Activated naive CD4-positive, alpha-beta T cell treated with anti-CD3 and anti-CD28 coated beads for 36 hours (primary cell): Measurements from ENCODE around the gene MAT2A. TPM values are rescaled to one million over a fixed set of nuclear protein-coding genes. Genes with fewer than 3 reads are reported as not detected.
A peak's percentile ranks its signal among the peaks of the same experiment; 100 is the strongest.
"Not testable (repeated sequence)": the region's sequence is repeated elsewhere in the genome, so short reads cannot be mapped to it uniquely, and the experiment has no call there.

Source experiments
- CTCF ChIA-PET: fragments of 350-600 bp; sonication (Branson Sonifier 250); formaldehyde crosslinking; loops from one replicate; lab custom pipeline; 2021; ENCODE audit warnings: antibody characterized with exemption; lab: Charles Lee
- DNase-seq: peaks from one replicate; pipeline ENCODE4 v3.0.0-alpha.2; 2020
- H3K27ac Mint-ChIP-seq: one replicate; pipeline ENCODE4 v1.8.0; 2021; ENCODE audit warnings: mild to moderate bottlenecking, mixed read lengths
- H3K27me3 Mint-ChIP-seq: one replicate; pipeline ENCODE4 v1.8.0; 2021; ENCODE audit warnings: low read depth, mixed read lengths
- H3K36me3 Mint-ChIP-seq: one replicate; pipeline ENCODE4 v1.8.0; 2021; ENCODE audit warnings: low read depth, mixed read lengths
- H3K4me1 Mint-ChIP-seq: one replicate; pipeline ENCODE4 v1.8.0; 2021; ENCODE audit warnings: low read depth, mixed read lengths
- H3K4me3 Mint-ChIP-seq: one replicate; pipeline ENCODE4 v1.8.0; 2021; ENCODE audit warnings: mild to moderate bottlenecking, moderate library complexity, mixed read lengths
- H3K9me3 Mint-ChIP-seq: one replicate; pipeline ENCODE4 v1.8.0; 2021; ENCODE audit warnings: mixed read lengths
- intact Hi-C: fragments of 100-400 bp; cut with micrococcal nuclease; formaldehyde crosslinking; loops from one replicate; pipeline ENCODE4 v1.15.1; 2023
- total RNA-seq, 2 experiments: library from RNA; stranded (reverse); gene quantifications; one replicate each; pipeline ENCODE4 v1.2.3, GENCODE V29; 2021

MAT2A gene
- total RNA-seq, 2 experiments from 2014 or later, result 221 to 228 TPM

- peaks cover 7% of the 10 kb centered on the region for H3K36me3 Mint-ChIP-seq
- no peaks in the 10 kb centered on the region for H3K27me3 Mint-ChIP-seq
- H3K9me3 Mint-ChIP-seq, result no peaks in the 10 kb centered on the region
- CTCF ChIA-PET, result interaction anchor here (1.3 to 1.4 kb wide), 2 partner anchors 17 to 34 kb away, joined by 3 to 4 read pairs; partner anchors contain the start of gene TMEM150A
- DNase-seq, result no peak
- intact Hi-C loops, result loop anchor here (1.0 to 2.0 kb wide), 4 partner anchors 8 to 47 kb away; partner anchors contain the start of genes C2orf68, MAT2A, TMEM150A and VAMP8
- H3K4me1 Mint-ChIP-seq, result peaks cover 37% of the 10 kb centered on the region
- peak overlapping the region; percentile 79 for H3K4me3 Mint-ChIP-seq
- peak overlapping the region; percentile 83 for H3K27ac Mint-ChIP-seq
Measured at GRCh38 chr2:85585781-85586105, 46.8 kb downstream of the MAT2A start.

- intact Hi-C loops, result no loop called here
- Mint-ChIP-seq H3K36me3 (peaks cover 2% of the 10 kb centered on the region), H3K27me3 (no peaks in the 10 kb centered on the region), H3K27ac (no peak overlapping the region), H3K4me3 (no peak overlapping the region), H3K9me3 (no peaks in the 10 kb centered on the region), H3K4me1 (peaks cover 27% of the 10 kb centered on the region)
- CTCF ChIA-PET, result interaction anchor here (0.6 to 1.2 kb wide), 2 partner anchors 12 to 639 kb away, joined by 3 to 4 read pairs; no protein-coding TSS in a partner anchor
- no peak for DNase-seq
Measured at GRCh38 chr2:85588236-85588635, 49.3 kb downstream of the MAT2A start.

GRCh38 chr2:85588645-85589044 is 49.7 kb downstream of the MAT2A start:
- Mint-ChIP-seq H3K27ac (no peak overlapping the region), H3K4me3 (no peak overlapping the region), H3K9me3 (no peaks in the 10 kb centered on the region), H3K4me1 (peaks cover 23% of the 10 kb centered on the region), H3K27me3 (no peaks in the 10 kb centered on the region), H3K36me3 (peaks cover under 1% of the 10 kb centered on the region)
- intact Hi-C loops, result no loop called here
- no peak for DNase-seq
- CTCF ChIA-PET, result interaction anchor here (0.6 kb wide), 1 partner anchor 639 kb away, joined by 3 read pairs; no protein-coding TSS in a partner anchor

- intact Hi-C loops, result no loop called here
- no peak overlapping the region for H3K27ac Mint-ChIP-seq
Measured at GRCh38 chr2:85589181-85589580, 50.2 kb downstream of the MAT2A start.

GRCh38 chr2:85589982-85590791 is 51.2 kb downstream of the MAT2A start:
- H3K27me3 Mint-ChIP-seq, result no peaks in the 10 kb centered on the region
- peaks cover 28% of the 10 kb centered on the region for H3K4me1 Mint-ChIP-seq
- CTCF ChIA-PET, result no interaction called here
- no peak overlapping the region for H3K4me3 Mint-ChIP-seq
- no peaks in the 10 kb centered on the region for H3K36me3 Mint-ChIP-seq
- intact Hi-C loops, result no loop called here
- no peaks in the 10 kb centered on the region for H3K9me3 Mint-ChIP-seq
- no peak overlapping the region for H3K27ac Mint-ChIP-seq
- no peak for DNase-seq

More at GRCh38 chr2:85589181-85589580, 50.2 kb downstream of the MAT2A start:
- Mint-ChIP-seq H3K4me3 (no peak overlapping the region), H3K27me3 (no peaks in the 10 kb centered on the region), H3K36me3 (no peaks in the 10 kb centered on the region), H3K9me3 (no peaks in the 10 kb centered on the region), H3K4me1 (peaks cover 23% of the 10 kb centered on the region)
- CTCF ChIA-PET, result interaction anchor here (0.6 kb wide), 1 partner anchor 640 kb away, joined by 3 read pairs; no protein-coding TSS in a partner anchor
- DNase-seq, result no peak

- Mint-ChIP-seq H3K9me3 (no peaks in the 10 kb centered on the region), H3K27me3 (no peaks in the 10 kb centered on the region), H3K36me3 (peaks cover 3% of the 10 kb centered on the region), H3K4me3 (no peak overlapping the region), H3K27ac (no peak overlapping the region), H3K4me1 (peaks cover 25% of the 10 kb centered on the region)
- CTCF ChIA-PET, result no interaction called here
- no peak for DNase-seq
- intact Hi-C loops, result no loop called here
Measured at GRCh38 chr2:85590950-85591349, 52.0 kb downstream of the MAT2A start.

GRCh38 chr2:85591563-85591962 is 52.6 kb downstream of the MAT2A start:
- H3K27me3 Mint-ChIP-seq, result no peaks in the 10 kb centered on the region

GRCh38 chr2:85592299-85592698 is 53.3 kb downstream of the MAT2A start:
- peaks cover 32% of the 10 kb centered on the region for H3K4me1 Mint-ChIP-seq

More at GRCh38 chr2:85591563-85591962, 52.6 kb downstream of the MAT2A start:
- Mint-ChIP-seq H3K4me1 (peaks cover 28% of the 10 kb centered on the region), H3K27ac (no peak overlapping the region), H3K36me3 (peaks cover 3% of the 10 kb centered on the region), H3K4me3 (no peak overlapping the region), H3K9me3 (no peaks in the 10 kb centered on the region)
- no peak for DNase-seq
- CTCF ChIA-PET, result no interaction called here
- intact Hi-C loops, result no loop called here

GRCh38 chr2:85593023-85593422 is 54.1 kb downstream of the MAT2A start:
- H3K36me3 Mint-ChIP-seq, result peaks cover 3% of the 10 kb centered on the region
- H3K27ac Mint-ChIP-seq, result peak overlapping the region; percentile 12
- H3K27me3 Mint-ChIP-seq, result no peaks in the 10 kb centered on the region
- H3K9me3 Mint-ChIP-seq, result no peaks in the 10 kb centered on the region
- peaks cover 31% of the 10 kb centered on the region for H3K4me1 Mint-ChIP-seq
- CTCF ChIA-PET, result interaction anchor here (0.6 to 1.2 kb wide), 2 partner anchors 19 to 235 kb away, joined by 3 to 4 read pairs; partner anchors contain the start of gene C2orf68
- no peak overlapping the region for H3K4me3 Mint-ChIP-seq
- no peak for DNase-seq
- intact Hi-C loops, result no loop called here

More at GRCh38 chr2:85592299-85592698, 53.3 kb downstream of the MAT2A start:
- DNase-seq, intact Hi-C loops, H3K27me3 Mint-ChIP-seq, H3K36me3 Mint-ChIP-seq, H3K27ac Mint-ChIP-seq, H3K9me3 Mint-ChIP-seq, H3K4me3 Mint-ChIP-seq, CTCF ChIA-PET: not testable (repeated sequence)

Other genes starting within 250 kb of the MAT2A start
- gene TGOLN2, start 211.2 kb upstream of the MAT2A start, total RNA-seq, result 10 to 100 TPM; 82.5 to 85.4 TPM
- 10 to 100 TPM; 19.7 to 24.5 TPM for gene RETSAT, start 184.6 kb upstream of the MAT2A start, total RNA-seq
- 10 to 100 TPM; 14.8 to 15.4 TPM for gene ELMOD3, start 184.4 kb upstream of the MAT2A start, total RNA-seq
- gene CAPG, start 128.8 kb upstream of the MAT2A start, total RNA-seq, result 10 to 100 TPM; 10.2 to 10.7 TPM
- gene SH2D6, start 120.5 kb upstream of the MAT2A start, total RNA-seq, result under 1 TPM; 0.40 to 0.88 TPM
- gene GGCX, start 22.3 kb downstream of the MAT2A start, total RNA-seq, result 10 to 100 TPM; 17.5 to 18.8 TPM
- gene VAMP8, start 38.4 kb downstream of the MAT2A start, total RNA-seq, result 100 to 1,000 TPM in 1 of 2 experiments, 10 to 100 TPM in 1; 98.7 to 102 TPM
- 10 to 100 TPM; 18.4 to 21.8 TPM for gene VAMP5, start 45.3 kb downstream of the MAT2A start, total RNA-seq
- gene RNF181, start 56.6 kb downstream of the MAT2A start, total RNA-seq, result 10 to 100 TPM; 86.8 to 96.1 TPM
- gene TMEM150A, start 63.5 kb downstream of the MAT2A start, total RNA-seq, result under 1 TPM; 0.55 to 0.67 TPM
- 10 to 100 TPM; 29.3 to 31.0 TPM for gene C2orf68, start 72.9 kb downstream of the MAT2A start, total RNA-seq
- gene USP39, start 77.0 kb downstream of the MAT2A start, total RNA-seq, result 10 to 100 TPM; 92.3 to 94.6 TPM
- gene SFTPB, start 129.0 kb downstream of the MAT2A start, total RNA-seq, result not detected
- gene GNLY, start 155.2 kb downstream of the MAT2A start, total RNA-seq, result 1 to 10 TPM; 2.6 to 3.2 TPM
- not detected for gene ATOH8, start 214.8 kb downstream of the MAT2A start, total RNA-seq